ENCODE measurements around the gene PPP1R3F.
A peak's percentile ranks its signal among the peaks of the same experiment; 100 is the strongest.

The PPP1R3F gene

DNA sequence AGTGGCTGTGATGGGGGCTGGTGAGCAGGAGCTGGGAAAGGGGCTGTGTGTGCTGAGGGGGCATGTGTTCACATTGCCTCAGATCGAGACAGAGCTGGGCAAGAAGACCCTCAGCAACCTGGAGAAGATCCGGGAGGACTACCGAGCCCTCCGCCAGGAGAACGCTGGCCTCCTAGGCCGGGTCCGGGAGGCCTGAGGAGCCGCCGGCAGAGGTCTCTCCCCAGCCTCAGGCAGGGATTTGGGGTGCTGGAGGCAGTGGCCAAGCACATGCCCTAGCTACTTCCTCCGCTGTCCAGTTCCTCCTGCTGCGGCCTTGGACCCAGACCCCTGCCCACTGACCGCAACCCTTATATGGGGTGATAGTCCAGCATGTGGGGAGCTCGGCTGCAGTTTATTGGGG lies 19.5 kb upstream of the PPP1R3F start:
- no peak for DNase-seq

- no peak for DNase-seq
Measured at GRCh38 chrX:49250578-49250977, 19.0 kb upstream of the PPP1R3F start.

- DNase-seq: no peak
Measured at GRCh38 chrX:49251325-49251724, 18.3 kb upstream of the PPP1R3F start.

DNA sequence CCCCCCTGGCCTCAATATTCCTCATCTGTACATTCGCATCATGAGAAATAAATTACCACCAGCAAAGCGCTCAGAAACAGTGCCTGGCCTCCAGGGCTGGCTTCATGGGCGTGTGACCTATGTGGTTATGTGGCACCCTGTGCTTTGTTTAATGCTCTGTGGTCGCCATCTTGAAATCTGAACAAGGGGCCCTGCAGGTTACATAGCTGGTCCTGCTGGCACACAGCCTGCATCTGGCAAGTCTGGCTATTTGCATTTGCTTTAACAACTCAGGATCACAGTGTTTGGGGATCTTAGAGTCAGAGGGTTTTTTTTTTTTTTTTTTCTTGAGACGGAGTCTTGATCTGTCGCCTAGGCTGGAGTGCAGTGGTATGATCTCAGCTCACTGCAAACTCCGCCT lies 15.0 kb upstream of the PPP1R3F start:
- no peak for DNase-seq

- no peak for DNase-seq
Measured at GRCh38 chrX:49256268-49256995, 13.2 kb upstream of the PPP1R3F start.

DNA sequence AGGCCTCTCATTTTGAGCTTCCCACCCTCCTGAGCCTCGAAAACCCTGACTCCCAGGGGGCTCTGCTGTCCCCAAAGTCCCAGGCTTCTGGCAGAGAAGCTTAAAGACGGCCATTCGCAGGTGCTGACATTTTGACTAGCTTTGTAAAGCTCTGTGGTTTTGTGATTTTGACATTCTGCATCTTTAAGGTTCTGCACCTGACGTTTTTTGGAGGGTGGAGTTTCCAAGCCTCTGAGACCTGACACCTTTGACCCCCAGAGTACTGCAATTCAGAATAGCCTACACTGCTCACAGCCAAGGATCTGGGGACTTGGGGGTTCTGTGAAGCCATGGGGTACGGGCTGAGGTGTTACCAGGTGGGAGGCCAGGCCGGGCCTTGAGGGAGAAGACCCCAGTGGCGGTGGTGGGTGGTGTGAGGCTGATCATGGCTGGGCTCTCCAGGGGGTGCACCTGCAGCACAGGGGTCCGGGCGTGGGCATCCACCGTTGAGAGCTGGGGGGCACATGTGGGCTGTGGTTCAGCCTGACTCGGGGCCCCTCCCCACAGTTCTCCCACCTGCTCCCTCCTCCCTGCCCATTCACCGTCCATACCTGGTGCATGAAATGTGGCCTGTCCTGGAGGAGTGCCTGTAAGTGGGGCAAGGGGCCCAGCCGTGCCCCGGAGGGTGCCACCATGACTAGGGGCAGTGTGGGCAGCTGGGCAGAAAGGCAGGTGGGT lies 12.4 kb upstream of the PPP1R3F start:
- DNase-seq: no peak

DNA sequence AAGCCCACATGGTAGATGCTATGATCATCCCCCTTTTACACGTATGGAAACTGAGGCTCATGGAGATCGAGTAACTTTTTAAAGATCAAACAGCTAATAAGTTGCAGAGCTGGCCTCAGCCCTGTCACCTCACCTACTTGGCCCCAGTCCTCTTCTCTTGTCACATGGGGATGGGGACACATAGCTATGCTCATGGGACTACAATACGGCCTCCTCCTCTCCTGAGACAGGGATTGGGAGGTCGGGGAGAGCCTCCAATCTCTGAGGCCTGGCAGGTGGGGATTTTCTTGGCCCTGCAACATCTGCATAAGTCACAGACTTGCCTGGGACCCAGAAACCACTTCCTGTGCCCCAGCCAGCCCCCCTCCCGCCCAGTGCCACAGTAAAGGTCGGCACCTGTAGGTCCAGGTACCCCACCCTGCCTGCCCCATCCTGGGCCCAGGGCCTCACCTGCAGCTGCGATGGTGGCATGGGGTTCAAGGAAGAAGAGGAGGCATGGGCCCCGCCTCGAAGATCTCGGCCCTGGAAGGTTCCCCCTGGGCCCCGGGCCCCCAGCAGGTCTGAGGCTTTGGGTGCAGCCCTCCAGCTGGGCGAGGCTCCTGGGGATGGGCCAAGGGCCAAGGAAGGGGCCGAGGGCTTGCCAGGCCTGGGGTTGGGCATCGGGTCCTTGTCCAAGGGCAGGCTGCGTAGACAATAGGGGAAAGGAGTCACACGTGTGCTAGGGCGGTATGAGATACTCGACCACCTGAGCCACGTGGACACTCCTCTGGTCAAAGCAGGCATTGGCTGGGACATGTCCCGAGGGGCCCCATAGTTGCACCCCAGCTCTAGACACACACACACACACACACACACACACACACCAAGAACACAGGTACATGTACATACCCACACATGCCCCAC lies 11.5 kb upstream of the PPP1R3F start:
- no peak for DNase-seq

DNA sequence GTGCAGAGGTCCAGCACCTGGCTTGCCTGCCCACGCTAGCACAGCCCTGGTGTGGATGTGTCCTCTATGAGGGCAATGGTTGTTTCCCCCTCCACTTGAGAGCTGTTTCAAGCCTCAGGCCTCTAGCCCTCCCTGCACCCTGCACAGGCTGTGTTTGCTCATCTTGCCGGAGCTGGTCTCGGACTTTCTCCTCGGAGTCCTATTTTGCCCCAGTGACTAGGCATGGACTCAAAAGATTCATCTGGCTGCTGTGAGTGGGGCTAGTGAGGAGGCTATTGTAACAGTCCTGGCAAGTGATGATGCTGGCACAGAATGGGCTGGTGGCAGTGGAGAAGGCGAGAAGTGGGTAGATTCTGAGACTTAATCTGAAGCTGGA lies 10.9 kb upstream of the PPP1R3F start:
- no peak for DNase-seq

- no peak for DNase-seq
Measured at GRCh38 chrX:49260221-49260985, 9.2 kb upstream of the PPP1R3F start.

DNA sequence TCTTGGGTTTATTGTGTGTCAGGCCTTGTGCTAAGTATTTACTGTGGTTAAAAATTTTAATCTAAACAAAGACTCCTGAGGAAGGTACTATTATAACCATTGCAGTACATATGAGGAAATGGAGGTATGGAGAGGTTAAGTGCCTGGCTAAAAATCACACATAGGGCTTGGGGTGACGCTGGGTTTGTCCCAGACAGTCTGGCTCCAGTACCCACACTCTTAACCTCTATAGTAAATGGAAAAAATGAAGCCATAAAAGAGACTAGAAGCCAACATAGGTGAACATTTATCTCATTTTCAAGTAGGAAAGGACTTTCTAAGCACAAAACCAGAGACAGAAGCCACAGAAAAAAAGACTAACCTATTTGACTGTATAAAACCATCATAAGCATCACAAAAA lies 7.0 kb upstream of the PPP1R3F start:
- no peak for DNase-seq

DNA sequence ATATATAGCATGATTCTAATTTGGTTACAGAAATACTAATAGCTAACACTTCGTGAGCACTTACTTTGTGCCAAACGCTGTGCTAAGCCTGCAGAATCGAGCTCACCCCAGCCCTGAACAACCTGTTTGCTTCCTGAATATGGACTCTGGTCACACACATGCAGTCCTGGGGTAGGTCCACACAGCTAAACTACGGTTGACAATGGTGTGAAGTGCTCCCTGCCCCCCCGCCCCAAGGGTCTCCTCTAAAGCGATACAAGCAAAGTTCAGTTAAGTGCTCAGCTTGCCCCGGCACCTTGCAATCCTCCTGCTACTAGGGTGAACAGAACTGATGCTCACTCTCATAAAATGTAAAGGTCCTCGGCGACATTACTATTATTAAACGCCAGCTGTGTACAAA lies 6.0 kb upstream of the PPP1R3F start:
- no peak for DNase-seq

- no peak for DNase-seq
Measured at GRCh38 chrX:49264460-49264859, 5.1 kb upstream of the PPP1R3F start, which contains the start of gene FOXP3. TSS of gene FOXP3 (minus strand) at chrX:49264710. CDS start at chrX:49258505, 6,205 bp downstream.

DNA sequence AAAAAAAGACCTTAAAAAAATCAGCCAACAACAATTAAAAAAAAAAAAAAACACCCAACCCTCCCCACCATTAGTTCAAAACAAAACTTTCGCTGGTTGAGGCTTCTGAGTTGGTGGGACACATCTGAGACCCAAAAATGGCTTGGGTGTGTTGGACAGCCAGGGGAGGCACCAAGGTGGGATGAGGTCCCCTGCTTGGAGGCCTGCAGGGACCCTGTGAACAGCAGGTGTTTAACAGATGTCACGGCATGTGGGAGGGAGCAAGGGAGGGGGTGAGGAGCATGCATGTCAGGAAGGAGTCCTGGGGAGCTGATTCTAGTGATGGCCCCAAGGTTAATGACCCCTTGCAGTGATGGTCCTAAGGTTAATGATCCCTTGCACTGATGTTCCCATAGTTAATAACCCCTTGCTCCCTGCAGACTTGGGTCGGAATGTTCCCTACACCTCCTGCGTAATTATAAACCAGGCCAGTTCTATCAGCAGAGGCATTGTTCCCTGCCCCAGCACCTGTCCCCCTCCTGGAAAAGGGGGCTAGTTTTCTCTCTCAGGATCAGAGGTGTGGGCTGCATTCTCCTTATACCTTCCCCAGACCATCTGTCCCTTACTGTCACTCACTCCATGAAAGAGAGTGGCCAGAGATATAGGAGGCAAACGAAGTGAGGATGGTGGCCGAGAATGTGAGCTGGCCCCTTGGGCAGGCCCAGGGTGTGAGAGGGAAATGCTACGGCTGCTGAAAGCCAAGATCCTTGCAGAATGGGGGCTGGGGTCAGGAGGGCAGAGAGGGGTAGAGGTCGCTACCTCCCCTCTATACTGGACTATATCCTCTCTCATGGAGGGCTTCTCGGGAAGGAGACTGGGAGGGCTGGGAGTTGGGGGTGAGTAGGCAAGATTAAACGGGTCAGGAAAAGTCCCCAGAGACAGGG lies 2.8 kb upstream of the PPP1R3F start:
- no peak for DNase-seq

GRCh38 chrX:49268702-49269009 lies 937 bp upstream of the PPP1R3F start:
- DNase-seq: no peak

GRCh38 chrX:49269010-49269766 lies 405 bp upstream of the PPP1R3F start:
- peak; percentile 69 for DNase-seq

GRCh38 chrX:49270249-49270921 lies 792 bp downstream of the PPP1R3F start:
- no peak for DNase-seq

DNA sequence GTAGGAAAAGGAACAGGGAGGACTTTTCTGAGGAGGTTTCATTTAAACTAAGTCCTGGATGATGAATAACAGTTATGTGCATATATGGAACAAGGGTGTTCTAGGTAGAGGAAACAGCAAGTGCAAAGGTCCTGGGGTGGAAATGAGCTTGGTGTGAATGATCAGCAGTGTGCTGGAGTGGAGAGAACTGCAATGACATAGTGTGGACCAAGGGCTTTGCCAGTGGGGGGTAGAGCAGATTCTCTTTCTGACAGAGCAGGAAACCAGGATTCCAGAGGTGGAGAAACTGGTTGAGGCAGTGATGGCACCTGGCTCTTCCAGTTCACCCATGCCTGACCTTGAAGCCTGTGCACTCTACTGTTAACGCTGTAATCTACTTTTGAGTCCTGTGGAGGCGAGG lies 1.7 kb downstream of the PPP1R3F start:
- DNase-seq: no peak

DNA sequence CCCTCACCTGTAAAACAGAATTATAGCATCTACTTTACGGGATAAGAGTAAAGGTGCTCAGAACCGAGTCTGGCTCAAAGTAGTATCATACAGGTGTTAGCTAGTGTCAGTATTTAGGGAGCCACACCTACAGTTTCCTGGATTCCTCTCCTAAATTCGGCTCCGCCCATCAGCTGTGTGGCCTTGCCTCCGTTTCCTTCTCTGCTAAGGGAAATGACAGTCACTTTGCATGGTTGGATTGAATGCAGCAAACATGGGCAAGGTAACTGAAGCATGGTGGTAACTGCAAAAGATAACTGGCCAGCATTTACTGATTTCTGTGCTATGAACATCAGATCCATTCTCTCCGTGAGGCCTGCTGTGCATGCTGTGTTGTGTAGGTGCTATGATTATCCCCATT lies 2.8 kb downstream of the PPP1R3F start:
- DNase-seq: no peak

- no peak for DNase-seq
Measured at GRCh38 chrX:49273181-49273727, 3.7 kb downstream of the PPP1R3F start.

GRCh38 chrX:49276207-49276606 lies 6.6 kb downstream of the PPP1R3F start:
- no peak for DNase-seq

Data from NCI-H187 treated with DMSO at 0.1 percent for 48 hours (cell line).